ENCODE results near the gene TADA1.
"Not testable (repeated sequence)": the region's sequence is repeated elsewhere in the genome, so short reads cannot be mapped to it uniquely, and the experiment has no call there.

Gene TADA1

DNA sequence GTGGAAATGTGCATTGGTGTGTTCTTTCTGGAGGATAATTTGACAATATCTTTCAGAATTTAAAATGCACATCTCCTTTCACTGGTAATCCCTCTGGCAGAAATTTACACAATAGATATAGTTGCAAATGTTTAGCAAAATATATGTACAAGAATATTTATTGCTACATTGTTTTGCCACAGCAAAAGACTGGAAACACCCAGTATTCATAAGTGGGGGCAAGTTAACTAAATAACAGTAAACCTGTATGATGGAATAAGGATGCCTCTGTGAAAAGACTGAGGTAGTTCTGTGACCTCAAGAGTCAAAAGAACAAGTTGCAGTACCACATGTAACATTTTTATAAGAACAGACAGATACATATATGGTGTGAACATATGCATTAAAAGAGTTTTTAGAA, 13.7 kb upstream of the TADA1 start:
- DNase-seq, result no peak

DNA sequence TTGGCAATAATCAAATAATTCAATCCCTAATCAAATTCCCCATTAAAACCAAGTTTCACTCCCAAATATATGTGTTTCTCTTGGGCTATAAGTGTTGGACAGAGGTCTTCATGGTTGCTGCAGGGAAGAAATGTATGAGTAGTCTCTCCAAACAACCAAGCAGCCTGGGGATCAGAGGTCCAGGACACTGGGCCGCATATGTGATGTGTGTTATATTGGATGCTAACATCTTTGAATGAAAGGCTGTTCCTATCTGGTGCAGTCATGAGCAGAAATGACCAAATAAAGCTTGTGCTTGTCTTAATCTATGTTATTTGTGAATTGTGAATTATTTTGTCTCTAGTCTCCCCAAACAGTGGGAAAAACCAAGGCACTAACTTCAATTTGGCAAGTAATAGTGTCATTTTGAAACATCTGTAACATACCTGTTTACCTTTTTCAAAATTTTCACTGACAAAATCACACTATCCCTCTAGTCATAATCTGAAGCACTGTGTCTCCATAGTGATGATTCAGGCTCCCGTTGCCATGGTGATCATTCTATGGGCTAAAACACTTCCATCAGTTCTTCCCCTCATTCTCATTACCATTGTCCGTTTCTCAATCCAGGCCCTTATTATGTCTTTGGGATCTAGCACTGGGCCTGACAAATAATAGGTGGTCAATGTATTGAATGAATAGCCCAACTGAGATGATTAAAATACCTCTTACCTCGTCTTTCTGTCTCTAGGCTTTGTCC, 12.5 kb upstream of the TADA1 start:
- no peak for DNase-seq

DNA sequence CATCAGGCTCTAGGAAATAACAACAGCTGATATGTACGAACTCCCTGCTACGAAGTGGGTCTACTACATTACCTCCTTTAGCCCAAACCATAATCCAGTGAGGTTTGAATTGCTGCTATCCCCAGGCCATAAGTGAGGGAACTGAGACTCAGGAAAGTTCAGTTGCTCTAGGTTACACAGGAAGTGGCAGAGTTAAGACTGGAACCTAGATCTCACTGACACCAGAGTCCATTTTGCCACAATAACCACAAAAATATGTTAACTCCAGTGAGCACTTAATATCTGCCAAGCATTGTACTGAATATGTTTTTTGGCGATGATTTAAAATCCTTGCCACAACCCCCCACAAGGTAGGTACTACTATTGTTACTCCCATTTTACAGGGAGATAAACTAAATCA, 8.9 kb upstream of the TADA1 start:
- DNase-seq, result no peak

- peak; percentile 10 for DNase-seq
Observed at GRCh38 chr1:166884040-166884642, 8.1 kb upstream of the TADA1 start.

- DNase-seq, result no peak
Observed at GRCh38 chr1:166882893-166883292, 6.8 kb upstream of the TADA1 start.

DNA sequence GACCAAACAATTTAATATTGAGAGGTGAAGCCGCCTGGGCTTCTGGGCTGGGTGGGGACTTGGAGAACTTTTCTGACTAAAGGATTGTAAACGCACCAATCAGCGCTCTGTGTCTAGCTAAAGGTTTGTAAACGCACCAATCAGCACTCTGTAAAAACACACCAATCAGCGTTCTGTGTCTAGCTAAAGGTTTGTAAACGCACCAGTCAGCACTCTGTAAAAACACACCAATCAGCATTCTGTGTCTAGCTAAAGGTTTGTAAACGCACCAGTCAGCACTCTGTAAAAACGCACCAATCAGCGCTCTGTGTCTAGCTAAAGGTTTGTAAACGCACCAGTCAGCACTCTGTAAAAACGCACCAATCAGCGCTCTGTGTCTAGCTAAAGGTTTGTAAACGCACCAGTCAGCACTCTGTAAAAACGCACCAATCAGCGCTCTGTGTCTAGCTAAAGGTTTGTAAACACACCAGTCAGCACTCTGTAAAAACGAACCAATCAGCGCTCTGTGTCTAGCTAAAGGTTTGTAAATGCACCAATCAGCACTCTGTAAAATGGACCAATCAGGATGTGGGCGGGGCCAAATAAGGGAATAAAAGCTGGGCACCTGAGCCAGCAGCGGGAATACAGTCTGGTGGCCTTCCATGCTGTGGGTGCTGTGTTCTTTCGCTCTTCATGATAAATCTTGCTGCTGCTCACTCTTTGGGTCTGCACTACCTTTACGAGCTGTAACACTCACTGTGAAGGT, 2.3 kb upstream of the TADA1 start:
- not testable (repeated sequence) for DNase-seq

DNA sequence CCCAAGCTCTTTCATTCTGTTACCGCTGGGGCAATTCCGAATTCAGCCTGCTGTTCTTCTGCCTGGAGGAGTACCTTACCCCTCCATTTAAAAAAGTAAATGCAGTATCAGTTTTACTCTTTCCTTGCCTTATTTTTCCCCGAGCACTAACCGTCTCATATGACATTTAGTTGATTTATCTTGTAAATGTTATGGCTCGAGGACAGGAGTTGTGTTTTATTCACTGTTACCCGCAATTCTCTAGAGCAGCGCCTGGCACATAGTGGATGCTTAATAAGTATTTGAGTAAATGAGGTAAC, 425 bp upstream of the TADA1 start:
- DNase-seq, result no peak

DNA sequence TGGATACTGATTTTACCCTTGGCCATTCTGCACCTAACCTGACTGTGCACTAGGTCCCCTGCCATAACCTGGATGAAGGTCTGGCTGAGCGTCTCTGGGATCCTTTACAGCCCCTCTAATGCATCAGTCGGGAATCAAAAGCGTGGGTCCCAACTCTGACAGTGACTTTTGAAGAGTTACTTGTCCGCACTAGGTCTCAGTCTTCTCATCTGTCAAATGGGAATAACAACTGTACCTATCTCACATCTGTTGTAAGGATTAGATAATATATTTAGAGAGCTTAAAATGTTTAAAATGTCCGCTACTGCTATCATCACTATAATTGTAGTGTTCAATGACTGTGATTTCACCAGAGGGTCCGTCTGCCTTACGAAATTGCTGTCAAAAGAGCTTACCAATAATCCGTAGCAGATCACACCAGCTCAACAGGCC, 746 bp downstream of the TADA1 start:
- no peak for DNase-seq

DNA sequence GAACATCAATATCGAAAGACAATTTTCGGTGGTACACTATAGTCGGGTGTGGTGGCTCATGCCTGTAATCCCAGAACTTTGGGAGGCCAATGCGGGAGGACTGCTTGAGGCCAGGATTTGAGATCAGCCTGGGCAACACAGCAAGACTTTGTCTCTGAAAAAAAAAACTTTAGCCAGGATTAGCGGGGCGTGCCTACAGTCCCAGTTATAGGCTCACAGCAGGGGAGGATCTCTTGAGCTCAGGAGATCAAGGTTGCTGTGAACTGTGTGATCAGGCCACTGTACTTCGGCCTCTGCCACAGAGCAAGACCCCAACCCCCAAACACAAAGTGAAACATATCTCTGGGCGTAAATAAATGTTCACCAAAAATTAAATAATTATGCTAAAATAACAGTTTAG, 1.6 kb downstream of the TADA1 start:
- no peak for DNase-seq

DNA sequence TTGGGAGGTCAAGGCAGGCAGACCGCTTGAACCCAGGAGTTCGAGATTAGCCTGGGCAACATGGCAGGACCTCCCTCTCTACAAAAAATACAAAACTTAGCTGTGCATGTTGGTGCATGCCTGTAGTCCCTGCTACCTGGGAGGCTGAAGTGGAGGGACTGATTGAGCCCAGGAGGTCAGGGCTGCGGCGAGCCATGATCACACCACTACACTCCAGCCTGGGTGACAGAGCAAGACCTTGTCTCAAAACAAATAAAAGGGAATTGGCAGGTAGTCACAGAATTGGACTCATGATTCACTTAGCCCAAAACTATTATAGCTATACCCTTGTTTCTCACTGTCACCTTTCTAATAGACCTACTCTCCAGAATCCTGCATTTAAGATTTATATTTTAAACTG, 5.5 kb downstream of the TADA1 start:
- DNase-seq, result no peak

GRCh38 chr1:166869318-166870099, 6.6 kb downstream of the TADA1 start:
- no peak for DNase-seq

GRCh38 chr1:166868639-166869038, 7.4 kb downstream of the TADA1 start:
- DNase-seq, result no peak

DNA sequence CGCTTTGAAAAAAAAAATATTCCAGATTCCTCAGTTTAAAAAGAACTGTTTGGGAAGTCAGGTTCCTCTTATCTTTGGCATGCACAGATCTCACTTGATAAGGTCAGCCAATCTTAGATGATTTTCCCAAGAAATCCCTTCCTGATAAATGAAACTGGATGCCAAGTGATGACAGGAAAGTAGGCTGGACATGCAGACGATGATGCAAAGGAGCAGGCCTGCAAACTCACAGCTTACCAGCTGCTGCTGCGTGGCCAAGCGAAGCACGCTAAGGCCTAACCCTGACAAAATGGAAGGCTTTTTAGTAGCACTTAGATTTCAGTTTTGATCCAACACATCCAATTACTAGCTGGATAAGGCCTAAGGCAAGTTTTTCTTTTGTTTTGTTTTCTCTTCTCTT, 10.1 kb downstream of the TADA1 start:
- no peak for DNase-seq

GRCh38 chr1:166859597-166859996, 16.5 kb downstream of the TADA1 start:
- DNase-seq, result no peak

- DNase-seq, result no peak
Observed at GRCh38 chr1:166858726-166859419, 17.2 kb downstream of the TADA1 start.

DNA sequence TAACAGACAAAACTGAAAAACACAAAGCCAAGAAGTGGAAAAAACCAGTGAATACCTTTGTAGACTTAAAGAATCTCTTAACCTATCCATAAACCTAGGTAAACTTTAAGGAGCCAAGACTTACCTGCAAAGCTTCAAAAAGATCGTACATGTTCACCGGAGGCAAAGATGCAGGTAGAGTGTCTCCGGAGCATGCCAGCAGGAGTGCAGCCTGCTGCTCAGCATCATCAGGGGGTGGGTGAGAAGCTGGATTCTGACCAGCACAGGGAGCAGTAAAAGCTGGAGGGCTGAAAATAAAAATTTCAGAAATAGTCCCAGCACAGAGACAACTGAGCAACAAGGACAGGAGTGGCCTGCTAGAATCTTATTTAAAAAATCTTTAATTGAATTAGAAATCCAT, 18.1 kb downstream of the TADA1 start:
- no peak for DNase-seq

DNA sequence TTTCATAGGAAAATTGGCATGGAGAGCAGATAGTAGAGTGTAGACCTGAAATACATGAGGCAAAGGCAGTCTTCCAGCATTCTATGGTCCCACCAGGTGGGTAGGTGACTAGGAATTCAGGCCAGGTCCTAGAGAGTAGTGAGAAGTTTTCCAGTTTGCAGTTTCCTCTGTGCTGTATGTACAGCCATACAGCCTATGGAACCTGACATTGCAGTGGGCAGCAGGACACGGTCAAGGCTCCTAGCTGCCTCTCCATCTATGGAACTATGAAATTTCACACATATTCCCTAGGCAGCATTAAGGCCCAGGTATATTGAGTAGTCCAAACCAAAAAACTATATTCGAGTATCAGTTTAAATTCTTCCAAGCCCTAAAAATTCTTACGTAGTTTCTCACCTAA, 20.5 kb downstream of the TADA1 start:
- no peak for DNase-seq

GRCh38 chr1:166852918-166853317, 23.1 kb downstream of the TADA1 start:
- no peak for DNase-seq

- no peak for DNase-seq
Observed at GRCh38 chr1:166849135-166849534, 26.9 kb downstream of the TADA1 start.

DNA sequence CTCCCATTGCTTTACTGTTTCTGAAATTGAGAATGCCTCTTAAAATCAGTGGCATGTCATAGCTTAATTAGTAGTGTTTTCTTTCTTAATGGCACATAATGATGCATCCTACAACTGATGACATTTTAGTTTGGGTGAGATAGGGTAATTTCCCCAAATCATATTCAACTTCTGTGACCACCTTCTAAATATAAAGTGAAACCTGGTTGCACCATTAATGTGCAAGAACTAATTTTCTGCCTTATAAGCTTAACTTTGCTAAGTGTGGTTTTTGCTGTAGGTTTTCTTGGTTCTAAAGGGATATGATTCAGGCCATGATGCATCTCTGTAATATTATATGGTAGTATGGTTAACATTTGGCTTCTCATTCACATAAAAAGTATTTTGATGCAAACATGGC, 27.9 kb downstream of the TADA1 start:
- DNase-seq, result no peak

DNA sequence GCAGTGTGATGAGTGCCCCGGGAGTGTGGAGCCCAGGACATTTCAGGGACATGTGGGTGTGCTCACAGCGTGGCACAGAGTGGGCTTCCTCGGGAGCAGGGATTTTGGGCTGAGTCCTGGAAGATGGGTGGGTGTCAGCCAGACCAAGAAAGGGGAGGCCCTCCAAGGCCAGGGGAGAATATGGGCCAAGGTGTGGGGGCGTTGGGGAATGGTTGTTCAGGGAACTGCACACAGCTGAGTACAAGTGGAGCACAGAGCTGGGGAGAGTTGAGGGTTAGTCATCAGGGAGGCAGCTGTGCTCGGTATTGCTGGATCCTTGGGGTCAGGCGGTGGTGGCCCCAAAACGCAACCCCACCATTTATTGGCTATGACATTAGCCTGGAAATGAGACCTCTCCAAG, 31.3 kb downstream of the TADA1 start:
- no peak for DNase-seq

- DNase-seq, result no peak
Observed at GRCh38 chr1:166843769-166844596, 32.1 kb downstream of the TADA1 start.
